GM18909 (cell line): ENCODE results near the gene EHF.

Source experiments
- ATAC-seq: cut with Tn5 transposase; IDR thresholded peaks from one replicate; pipeline ENCODE4 v1.9.1; 2021; ENCODE audit warnings: mild to moderate bottlenecking; ENCODE audit not compliant: unreplicated experiment, poor library complexity

The EHF gene

DNA sequence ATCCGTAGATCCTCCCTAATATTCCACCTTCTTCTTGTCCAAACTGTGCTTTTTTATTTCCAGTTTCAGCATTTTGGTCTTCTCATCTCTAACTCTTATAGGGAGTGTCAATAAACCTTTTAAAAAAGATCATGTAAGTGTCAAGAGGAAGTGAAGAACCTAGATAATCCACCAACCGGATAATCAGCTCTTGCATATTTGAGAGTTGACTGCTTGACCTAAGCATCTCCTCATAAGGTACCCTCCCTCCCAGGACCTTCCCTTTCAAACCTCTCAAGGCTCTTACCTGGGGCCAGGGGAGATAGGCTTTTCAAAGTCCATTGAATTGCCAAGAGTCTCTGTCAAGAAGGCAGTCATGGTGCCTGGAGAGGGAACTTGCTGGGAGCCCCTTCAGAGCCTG is 691 bp upstream of the EHF start:
- ATAC-seq = no peak

DNA sequence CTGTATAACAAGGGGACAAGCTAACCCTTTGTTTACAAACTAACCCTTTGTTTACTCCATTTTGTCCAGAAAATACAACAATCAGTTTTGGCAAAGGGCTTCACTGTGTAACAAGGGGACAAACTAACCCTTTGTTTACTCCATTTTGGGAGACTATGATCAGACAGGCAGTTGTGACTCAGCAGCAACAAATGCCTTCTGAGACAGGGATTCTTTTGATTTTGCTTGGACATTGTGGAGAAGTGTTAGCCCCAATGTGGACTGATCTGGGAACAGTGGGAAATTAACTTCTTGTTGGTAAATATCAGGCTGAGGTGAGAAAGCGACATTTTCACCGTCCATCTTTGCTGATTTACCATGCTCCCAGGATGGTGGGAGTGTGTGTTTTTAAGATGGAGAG is 983 bp downstream of the EHF start:
- no peak for ATAC-seq

DNA sequence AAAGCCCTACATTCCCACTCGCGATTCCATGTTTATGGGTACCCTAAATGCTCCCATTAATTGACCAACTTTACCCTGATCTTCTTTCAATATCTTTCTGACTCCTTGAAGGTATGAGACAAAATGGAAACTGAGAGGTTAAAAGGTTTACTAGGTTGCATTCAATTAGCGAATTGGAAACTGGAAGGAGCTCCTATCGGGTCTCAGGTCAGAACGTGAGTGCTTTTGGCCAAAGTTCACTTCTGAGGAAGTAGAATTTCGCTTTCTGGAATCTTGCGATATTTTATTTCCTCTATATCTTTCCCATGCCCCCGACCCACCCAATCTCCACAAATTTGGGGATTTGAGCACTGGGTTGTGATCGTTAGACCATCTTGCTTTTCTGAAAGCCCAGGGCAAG is 2.6 kb downstream of the EHF start:
- peak; percentile 41 for ATAC-seq

DNA sequence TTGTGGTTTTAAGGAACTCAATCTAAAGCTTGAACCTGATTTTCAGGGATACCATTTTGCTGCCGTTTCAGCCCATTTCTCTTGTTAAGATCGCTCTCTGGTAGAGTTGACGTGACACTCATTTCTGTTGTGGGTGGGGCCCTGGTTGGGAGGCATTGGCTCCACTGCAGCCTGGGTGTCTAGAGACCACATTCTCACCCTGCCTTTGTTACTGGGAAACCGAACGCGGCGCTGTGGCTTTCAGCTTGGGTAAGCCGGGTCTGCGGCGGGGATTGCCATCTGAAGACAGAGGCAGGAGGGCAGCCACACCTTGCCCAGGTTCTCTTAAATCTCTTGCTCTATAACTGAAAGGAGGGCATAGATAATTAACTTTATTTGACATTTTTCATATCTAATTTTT is 3.2 kb downstream of the EHF start:
- peak; percentile 84 for ATAC-seq

DNA sequence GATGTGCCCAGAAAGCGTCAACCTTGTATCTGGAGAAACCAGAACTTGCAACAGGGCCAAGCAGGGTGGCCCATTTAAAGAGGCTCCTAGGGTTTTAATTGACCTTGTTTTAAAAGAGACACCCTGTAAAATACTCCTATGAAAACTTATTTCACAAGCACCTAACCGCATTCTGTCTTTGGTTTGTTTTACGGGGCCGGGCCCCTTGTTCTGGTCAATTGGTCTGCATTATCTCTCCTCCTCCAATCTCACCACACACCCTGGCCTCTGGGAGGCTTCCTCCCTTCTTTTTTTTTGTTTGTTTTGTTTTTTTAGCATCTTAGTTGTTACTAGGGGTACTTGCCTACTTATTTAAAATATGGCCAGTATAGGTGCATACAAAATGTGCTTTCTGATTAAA is 4.7 kb downstream of the EHF start:
- no peak for ATAC-seq

DNA sequence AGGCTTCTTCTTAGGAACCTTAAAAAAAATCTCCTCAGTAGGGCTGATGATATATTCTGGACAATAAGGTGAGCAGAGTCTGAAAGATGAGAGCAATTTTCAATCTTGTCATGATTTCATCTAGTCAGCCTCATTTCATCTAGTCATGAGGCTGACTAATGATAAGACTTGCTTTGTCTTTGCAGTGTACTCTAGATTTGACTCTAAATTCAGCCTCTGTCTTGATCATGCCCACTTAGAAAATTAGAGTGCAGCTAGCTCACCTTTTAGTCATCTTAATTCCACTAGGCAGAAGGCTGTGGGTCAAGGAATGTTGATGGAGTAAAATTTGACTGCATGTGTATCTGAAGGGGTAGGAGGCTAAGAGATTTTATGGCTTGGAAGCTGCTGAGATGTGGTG is 5.5 kb downstream of the EHF start:
- no peak for ATAC-seq

DNA sequence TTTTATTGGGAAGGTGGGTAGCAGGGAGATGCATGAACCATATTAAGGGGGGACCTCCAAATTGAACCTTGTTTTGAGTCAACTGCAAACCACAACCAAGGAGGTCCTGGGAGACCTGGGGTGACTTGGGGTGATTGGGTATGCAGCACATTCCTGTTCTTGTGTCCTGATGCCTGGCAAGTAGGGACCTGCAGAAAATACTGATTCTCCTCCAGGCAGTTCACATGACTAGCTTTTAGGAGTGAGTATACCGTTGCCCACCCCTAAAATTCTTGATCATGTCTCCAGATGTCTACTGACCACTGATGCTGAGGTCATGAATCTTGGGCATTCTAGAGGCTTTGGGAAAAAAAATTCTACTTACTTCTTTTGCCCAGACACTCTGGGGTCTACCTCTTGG is 6.3 kb downstream of the EHF start:
- ATAC-seq = no peak

DNA sequence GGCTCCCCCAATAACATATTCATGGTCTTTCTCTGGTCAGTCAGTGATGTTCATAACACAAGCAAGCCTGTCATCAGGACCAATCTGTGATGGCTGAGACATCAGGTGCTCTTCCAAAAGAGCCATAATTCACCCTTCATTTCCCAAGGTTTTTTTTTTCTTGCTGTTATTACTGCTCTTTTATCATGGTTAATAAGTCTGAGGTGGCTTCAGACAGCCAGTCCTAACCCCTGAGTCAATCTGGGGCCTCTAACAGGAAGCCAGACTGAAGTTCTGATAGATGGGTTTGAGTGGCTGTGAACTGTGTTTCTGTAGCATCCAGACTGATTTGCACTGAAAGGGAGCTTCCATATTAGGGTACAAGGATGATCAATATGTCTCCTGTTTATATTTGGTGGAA is 8.8 kb downstream of the EHF start:
- no peak for ATAC-seq

DNA sequence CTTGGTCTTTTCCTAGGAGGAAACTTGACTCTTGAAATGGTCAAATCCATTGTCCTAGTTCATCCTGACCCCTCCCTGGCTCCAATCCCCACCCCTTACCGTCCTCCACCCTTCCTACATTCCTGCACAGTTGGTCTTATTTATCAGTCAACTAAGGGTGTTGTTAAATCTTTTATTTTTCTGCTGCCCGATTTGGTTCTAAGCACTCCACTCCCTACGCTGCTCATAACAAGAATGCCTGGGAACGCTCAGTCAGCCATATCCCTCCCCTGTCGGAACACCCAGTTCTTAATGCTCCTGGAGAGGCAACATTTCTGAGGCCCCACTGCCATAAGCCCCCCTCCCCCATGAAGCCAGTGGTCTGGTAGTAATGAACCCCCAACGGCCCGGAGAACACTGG is 9.7 kb downstream of the EHF start:
- ATAC-seq = no peak

DNA sequence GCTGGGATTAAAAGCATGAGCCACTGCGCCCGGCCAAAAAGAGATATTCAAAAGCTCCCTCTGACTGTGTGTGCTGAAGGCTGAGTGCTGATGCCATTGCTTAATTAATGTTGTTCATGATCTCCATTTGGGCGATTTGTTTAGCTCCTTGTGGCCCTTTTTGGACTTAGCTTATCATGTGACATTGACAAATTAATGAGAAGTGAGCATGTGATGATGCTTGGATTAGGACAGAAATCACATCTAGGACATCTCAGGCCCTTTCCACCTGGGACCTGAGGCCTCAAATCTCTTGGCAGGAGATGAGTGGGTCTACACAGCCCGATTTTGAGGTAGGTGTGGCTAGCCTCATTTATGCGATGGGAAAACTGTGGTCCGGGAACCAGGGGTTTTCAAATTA is 10.4 kb downstream of the EHF start:
- ATAC-seq = no peak

DNA sequence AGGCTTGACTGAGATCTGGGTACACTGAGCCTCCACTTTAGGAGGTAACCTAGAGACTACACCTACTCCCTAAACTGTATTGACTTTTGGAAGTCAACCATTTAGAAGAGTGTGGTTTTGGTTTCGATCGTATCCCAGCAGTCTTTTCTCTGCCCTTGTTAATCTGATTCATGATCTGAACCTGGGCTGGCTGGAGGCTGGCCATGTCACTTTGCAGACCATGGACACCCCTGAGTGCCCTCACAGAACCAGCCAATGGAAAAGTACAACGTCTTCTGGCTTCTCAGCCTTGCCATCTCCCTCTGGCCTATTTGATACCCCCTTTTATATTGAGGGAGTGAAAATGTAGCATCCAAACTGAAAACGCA is 10.8 kb downstream of the EHF start:
- no peak for ATAC-seq

DNA sequence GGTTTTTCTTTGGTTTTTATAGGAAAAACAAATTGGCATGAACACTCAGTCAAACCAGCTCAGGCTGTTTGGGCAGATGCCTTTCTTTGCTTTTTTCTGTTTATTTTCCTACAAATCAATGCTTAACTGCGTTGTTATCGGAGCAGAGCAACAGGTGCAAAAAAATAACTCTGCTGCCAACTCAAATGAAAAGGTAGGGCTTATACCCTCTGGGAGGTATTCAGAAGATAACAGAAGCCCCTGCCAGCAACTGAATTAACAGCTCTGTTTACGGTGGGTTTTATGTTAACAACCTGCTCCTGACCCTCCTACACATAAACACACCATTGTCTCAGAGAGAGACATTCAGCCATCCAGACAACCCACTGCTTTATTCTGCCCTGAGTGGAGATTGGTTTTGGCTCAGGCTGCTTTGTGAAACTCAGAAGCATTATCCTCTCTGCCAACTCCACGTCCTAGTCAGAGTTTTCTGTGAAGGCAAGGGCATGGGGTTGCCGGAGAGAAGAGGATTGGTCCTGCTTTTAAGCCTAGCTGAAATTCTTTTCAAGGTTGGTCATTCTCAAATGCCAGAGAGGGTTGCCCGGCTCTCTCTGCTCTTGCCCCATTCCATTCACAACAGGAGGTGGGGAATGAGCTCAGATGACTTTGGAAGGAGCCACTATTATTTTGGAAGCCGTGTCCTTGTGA is 11.4 kb downstream of the EHF start:
- no peak for ATAC-seq

DNA sequence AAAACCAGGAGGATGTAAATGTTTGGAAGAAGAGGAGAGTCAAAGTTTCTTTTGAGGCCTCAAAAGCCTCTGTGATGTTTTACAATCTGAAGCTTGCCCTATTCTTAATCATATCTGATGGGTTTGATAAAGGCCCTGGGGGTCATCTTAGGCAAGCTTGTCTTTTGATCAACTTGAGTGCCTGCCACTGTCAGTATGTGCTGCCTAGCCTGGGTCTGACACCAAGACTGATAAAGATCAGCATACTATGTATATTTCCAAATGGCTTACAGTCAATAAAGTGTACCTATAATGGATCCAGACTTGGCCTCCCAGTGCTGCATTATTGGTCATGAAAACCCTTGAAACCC is 12.7 kb downstream of the EHF start:
- no peak for ATAC-seq

DNA sequence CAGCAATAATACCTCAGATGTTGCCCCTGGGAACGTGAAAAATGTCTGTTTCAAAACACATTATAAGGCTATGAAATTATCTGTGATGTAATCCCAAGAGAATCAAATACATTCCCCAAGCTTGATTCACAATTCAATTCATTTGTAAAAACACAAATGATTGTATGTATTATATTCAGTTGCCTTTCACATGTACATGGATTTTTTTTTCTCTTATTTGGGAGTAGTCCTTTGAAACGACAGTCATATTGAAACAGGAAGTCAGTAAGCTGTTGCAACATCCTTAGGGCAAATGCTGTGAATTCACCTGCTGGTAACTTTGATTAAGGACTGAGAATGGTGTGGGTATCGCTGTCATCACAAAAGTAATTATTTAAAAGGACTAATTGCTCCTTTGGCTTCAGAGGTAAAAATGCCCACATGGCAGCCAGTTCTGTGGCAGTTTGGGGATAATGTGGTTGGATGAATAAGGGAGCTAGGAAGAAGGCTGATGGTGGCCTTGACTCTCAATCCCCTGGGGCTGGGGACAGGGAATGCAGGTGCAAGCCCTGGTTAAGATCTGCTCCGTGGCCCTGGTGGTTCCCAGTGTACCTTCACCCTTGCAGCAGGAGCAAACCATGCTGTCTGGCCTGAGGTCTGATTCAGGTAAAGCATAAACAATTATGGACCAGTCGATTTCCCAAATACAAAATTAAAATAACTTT is 13.2 kb downstream of the EHF start:
- peak; percentile 95 for ATAC-seq

DNA sequence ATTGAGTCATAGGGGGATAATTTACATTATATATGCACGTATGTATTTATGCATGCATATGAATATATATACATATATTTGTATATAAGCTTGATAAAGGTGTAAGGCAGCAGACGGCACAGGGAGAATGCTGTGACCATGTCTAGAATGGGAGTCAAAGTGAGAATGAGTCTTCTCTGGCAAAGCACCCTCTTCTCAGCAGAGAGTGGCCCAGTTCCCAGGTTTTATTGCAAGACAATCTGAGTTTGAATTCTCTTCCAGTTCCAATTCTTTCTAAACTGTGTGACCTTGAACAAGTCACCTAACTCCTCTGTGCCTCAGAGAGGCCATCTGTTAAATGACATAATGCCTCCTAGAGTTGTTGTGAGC is 13.8 kb downstream of the EHF start:
- ATAC-seq = no peak

DNA sequence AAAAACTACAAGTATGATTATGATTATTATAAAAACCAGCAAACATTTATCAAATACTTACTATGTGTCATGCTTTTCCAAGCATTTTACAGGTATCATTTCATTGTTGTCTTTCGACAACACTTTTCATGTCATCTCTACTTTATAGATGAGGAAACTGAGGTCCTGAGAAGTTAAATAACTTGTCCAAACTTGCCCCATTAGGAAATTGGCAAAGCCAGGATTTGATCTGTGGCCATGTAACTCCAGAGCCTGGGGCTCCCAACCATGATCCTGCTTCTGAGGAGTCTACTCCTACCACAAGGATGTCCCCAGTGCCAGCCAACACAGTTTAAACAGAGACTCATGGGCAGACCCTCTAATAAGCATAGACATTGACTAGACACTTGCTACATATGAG is 15.2 kb downstream of the EHF start:
- ATAC-seq = no peak

DNA sequence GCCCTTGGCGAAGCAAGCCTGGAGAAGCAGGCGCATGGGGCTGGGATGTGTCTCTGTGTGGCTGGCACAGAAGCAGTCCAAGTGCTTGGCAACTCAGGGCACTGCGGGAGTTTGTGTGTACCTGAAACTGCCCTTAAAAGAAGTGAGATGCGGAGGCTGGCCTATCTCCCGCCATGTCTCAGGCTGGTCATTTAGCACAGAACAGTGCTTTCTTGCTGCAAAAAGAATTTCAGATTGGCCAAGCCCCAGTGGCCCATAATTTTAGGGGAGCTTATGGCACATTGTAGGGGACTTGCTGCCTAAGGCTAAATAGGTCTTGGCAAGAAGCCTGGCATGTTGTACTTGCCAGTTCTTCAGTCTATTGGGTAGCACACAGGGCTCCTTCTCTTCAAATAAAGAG is 16.4 kb downstream of the EHF start:
- ATAC-seq = no peak

DNA sequence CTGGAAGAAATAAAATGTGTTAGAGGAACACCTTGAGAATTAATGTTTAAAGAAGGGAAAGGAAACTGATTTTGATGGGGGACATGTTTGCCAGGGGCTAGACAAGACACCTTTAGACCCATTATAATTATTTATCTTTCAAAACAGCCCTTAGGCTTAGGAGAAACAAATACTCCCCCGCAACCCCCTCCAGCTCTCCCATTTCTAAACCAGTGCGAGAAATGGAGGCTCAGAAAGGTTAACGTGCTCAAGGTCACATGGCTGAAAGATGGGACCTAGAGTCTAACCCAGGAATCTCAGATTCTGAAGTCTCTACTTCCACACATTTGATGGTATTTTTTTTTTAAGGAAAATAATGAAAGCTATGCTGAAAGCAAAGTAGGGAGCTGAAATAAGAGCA is 18.0 kb downstream of the EHF start:
- no peak for ATAC-seq

DNA sequence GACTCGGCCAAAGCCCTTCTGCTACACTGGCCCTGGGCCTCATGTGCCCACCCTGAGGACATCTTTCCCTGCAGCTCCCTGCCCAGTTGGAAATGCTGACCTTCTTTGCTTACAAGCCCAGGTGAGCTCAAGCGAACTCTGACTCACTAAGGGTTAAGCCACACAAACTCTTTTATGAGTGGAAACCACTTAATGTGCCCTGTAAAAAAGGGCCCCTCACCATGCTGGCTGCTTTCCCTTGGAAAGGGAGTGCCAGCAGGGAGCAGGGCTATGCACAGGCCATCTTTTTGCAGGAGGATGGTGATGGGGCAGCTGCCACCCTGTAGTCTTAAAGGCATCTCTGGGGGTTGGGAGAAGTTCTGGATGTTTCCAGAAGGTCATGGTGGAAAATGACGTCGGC is 18.7 kb downstream of the EHF start:
- ATAC-seq = no peak

DNA sequence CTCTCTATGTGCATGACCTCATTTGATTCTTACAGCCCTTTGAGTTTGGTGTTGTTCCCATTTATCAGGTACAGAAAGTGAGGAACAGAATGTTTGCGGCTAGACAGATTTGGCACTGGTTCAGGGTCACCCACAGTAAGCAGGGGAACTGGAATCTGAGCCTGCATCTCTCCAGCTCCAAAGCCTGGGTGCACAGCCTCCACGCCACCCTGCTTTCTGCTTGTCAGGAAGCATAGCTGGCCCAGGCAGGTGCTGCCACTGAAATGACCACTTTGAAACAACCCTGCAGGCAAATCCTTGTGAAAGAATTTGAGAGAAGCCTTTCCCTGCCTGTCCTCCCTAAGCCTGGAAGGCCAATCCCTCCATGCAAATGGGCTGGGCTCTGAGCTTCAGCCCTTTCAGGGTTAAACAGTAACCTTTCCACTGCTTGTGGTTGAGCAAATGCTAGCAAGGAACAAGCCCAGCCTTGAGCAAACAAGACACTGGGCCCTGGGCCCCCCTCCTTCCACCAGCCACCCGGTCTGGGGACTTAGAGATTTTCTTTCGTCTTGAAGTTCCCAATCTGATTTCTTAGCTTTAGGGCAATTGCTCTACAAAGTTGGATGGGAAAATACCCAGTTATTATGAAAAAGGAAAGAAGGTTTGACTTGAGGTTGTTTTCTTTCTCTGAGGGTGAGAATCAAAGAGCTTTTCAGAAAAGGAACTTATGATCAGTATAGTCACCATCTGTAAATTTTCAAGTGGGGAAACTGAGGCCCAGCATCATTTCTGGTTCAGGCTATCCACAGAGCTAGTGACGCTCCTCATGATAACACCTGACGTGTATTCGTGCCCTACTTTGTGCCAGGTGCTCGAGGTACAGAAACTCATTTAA is 19.4 kb downstream of the EHF start:
- peak; percentile 93 for ATAC-seq

DNA sequence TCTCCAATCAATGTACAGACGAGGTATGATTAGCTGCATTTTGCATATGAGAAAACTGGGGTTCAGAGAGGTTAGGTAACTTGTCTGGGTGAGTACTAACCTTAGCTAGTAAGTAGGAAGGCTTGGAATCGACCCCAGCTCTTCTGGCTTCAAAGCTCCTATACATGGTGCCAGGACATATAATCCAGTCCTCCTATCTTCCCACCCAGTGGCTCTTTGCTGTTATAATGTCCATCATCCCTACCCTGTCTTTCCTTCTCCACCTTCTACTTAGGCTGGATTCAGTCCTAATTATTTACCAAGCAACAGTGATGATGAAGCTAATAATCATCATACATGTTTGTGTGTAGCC is 20.0 kb downstream of the EHF start:
- no peak for ATAC-seq

DNA sequence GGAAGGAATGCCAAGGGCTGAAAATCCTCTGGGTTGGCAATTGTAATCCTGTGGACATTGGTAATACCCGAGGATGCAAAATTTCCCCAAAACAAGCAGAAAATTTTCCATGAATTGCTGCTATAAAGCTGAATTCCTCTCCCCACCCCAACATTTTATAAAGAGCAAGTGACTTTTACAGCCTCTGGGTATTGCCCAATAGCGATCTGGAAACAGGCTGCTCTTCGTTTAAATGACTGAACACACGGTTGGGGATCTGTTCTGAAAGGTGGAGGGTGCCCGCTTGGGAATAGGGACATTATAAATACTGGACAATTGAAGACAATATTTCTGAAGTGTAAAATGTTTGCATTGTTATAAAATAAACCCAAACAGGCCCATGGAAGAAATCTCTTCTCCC is 20.6 kb downstream of the EHF start:
- ATAC-seq = no peak
